HTR-8/SVneo (cell line): ENCODE data around the gene TMEM116.
"Not testable (repeated sequence)": the region's sequence is repeated elsewhere in the genome, so short reads cannot be mapped to it uniquely, and the experiment has no call there.

Experiments used
- DNase-seq: peaks from one replicate; pipeline ENCODE4 v3.0.0; 2011; ENCODE audit warnings: low spot score, mixed read lengths; ENCODE audit not compliant: insufficient read length
- FAIRE-seq: peaks from 2 replicates; lab custom pipeline; 2011; peaks lifted over from hg19 to GRCh38; lab: Jason Lieb, UNC

TMEM116 gene

GRCh38 chr12:112012775-112013600, at the start of gene TMEM116, which contains the start of gene ERP29:
TSS of gene TMEM116 (minus strand) at chr12:112013165. CDS start at chr12:112005270, 7,895 bp downstream.
TSS of gene ERP29 (plus strand) at chr12:112013426. CDS start at chr12:112013466, 40 bp downstream.
- peak; percentile 65 for FAIRE-seq
- DNase-seq: peak; percentile 100

GRCh38 chr12:112061137-112061536, 48.2 kb upstream of the TMEM116 start:
- no peak for FAIRE-seq
- no peak for DNase-seq

- FAIRE-seq: no peak
- DNase-seq: no peak
Observed at GRCh38 chr12:112049351-112049750, 36.4 kb upstream of the TMEM116 start.

- no peak for DNase-seq
- no peak for FAIRE-seq
Observed at GRCh38 chr12:112046003-112046402, 33.0 kb upstream of the TMEM116 start.

GRCh38 chr12:112036614-112037013, 23.6 kb upstream of the TMEM116 start:
- DNase-seq, FAIRE-seq: not testable (repeated sequence)

GRCh38 chr12:112035219-112035785, 22.3 kb upstream of the TMEM116 start:
- no peak for FAIRE-seq

GRCh38 chr12:112032292-112032691, 19.3 kb upstream of the TMEM116 start:
- DNase-seq: no peak

More at GRCh38 chr12:112035219-112035785, 22.3 kb upstream of the TMEM116 start:
- no peak for DNase-seq

GRCh38 chr12:112031472-112031871, 18.5 kb upstream of the TMEM116 start:
- FAIRE-seq: no peak
- DNase-seq: no peak

More at GRCh38 chr12:112032292-112032691, 19.3 kb upstream of the TMEM116 start:
- no peak for FAIRE-seq

- FAIRE-seq (no peak), DNase-seq (no peak)
Observed at GRCh38 chr12:112029301-112029700, 16.3 kb upstream of the TMEM116 start.

GRCh38 chr12:112025808-112026375, 12.9 kb upstream of the TMEM116 start:
- DNase-seq (peak; percentile 10), FAIRE-seq (no peak)

- no peak for DNase-seq
Observed at GRCh38 chr12:112023759-112024396, 10.9 kb upstream of the TMEM116 start.

GRCh38 chr12:112022241-112023016, 9.5 kb upstream of the TMEM116 start:
- FAIRE-seq: no peak
- DNase-seq: no peak

More at GRCh38 chr12:112023759-112024396, 10.9 kb upstream of the TMEM116 start:
- FAIRE-seq: no peak

GRCh38 chr12:112020947-112021457, 8.0 kb upstream of the TMEM116 start:
- no peak for DNase-seq
- no peak for FAIRE-seq

- FAIRE-seq: no peak
- no peak for DNase-seq
Observed at GRCh38 chr12:112018571-112019237, 5.7 kb upstream of the TMEM116 start.

- FAIRE-seq (no peak), DNase-seq (no peak)
Observed at GRCh38 chr12:112017041-112017440, 4.1 kb upstream of the TMEM116 start.

GRCh38 chr12:112015938-112016337, 3.0 kb upstream of the TMEM116 start:
- DNase-seq (no peak), FAIRE-seq (no peak)

- peak; percentile 40 for DNase-seq
Observed at GRCh38 chr12:112013601-112014402, 837 bp upstream of the TMEM116 start.

GRCh38 chr12:112011685-112012084, 1.3 kb downstream of the TMEM116 start:
- DNase-seq (no peak), FAIRE-seq (no peak)

More at GRCh38 chr12:112013601-112014402, 837 bp upstream of the TMEM116 start:
- no peak for FAIRE-seq
